Cardiac septum (tissue), 1 donor: ENCODE results near the gene TMC1. TPM values are rescaled to one million over a fixed set of nuclear protein-coding genes. Genes with fewer than 3 reads are reported as not detected.
"Not testable (repeated sequence)": the region's sequence is repeated elsewhere in the genome, so short reads cannot be mapped to it uniquely, and the experiment has no call there.

Source experiments
- DNase-seq: peaks from one replicate; pipeline ENCODE4 v3.0.0-alpha.2; 2020; ENCODE audit warnings: low spot score
- intact Hi-C: fragments of 100-400 bp; cut with DNase I; formaldehyde crosslinking; loops from one replicate; pipeline ENCODE4 v1.14.0; 2022
- total RNA-seq: library from RNA; stranded (reverse); fragmentation: NEBNext Ultra II Directional; extraction: Animal tissue kit (Norgen Biotek cat#: 25700); gene quantifications from one replicate; pipeline ENCODE4 v1.2.1, GENCODE V29; 2021
- donor health status: DM: no; HTN: no; CAD: no.

TMC1 gene
- total RNA-seq, 1 donor from 2014 or later, result 0.27 TPM

- intact Hi-C loops, result no loop called here
- no peak for DNase-seq
Observed at GRCh38 chr9:72788966-72789735, 267.7 kb downstream of the TMC1 start.

- DNase-seq, result no peak
- intact Hi-C loops, result no loop called here
Observed at GRCh38 chr9:72789885-72790284, 268.5 kb downstream of the TMC1 start.

- intact Hi-C loops, result no loop called here
- DNase-seq, result no peak
Observed at GRCh38 chr9:72790989-72791388, 269.6 kb downstream of the TMC1 start.

GRCh38 chr9:72791436-72791835 lies 270.0 kb downstream of the TMC1 start:
- intact Hi-C loops, result no loop called here
- DNase-seq, result no peak

GRCh38 chr9:72794946-72795345 lies 273.5 kb downstream of the TMC1 start:
- no peak for DNase-seq
- intact Hi-C loops, result no loop called here

- DNase-seq, result no peak
Observed at GRCh38 chr9:72800328-72800994, 279.1 kb downstream of the TMC1 start.

GRCh38 chr9:72805238-72805637 lies 283.8 kb downstream of the TMC1 start:
- no peak for DNase-seq
- intact Hi-C loops, result no loop called here

More at GRCh38 chr9:72800328-72800994, 279.1 kb downstream of the TMC1 start:
- intact Hi-C loops, result no loop called here

- intact Hi-C loops, DNase-seq: not testable (repeated sequence)
Observed at GRCh38 chr9:72806313-72806809, 285.0 kb downstream of the TMC1 start.

GRCh38 chr9:72807765-72808445 lies 286.5 kb downstream of the TMC1 start:
- DNase-seq, result no peak
- intact Hi-C loops, result no loop called here

- intact Hi-C loops, result no loop called here
- DNase-seq, result no peak
Observed at GRCh38 chr9:72808446-72808768, 287.0 kb downstream of the TMC1 start.

GRCh38 chr9:72809586-72809985 lies 288.2 kb downstream of the TMC1 start:
- no peak for DNase-seq
- intact Hi-C loops, result no loop called here

- intact Hi-C loops, result no loop called here
- no peak for DNase-seq
Observed at GRCh38 chr9:72812559-72813111, 291.2 kb downstream of the TMC1 start.

- no peak for DNase-seq
- intact Hi-C loops, result no loop called here
Observed at GRCh38 chr9:72813544-72813943, 292.1 kb downstream of the TMC1 start.

- no peak for DNase-seq
- intact Hi-C loops, result no loop called here
Observed at GRCh38 chr9:72814083-72814597, 292.7 kb downstream of the TMC1 start.

- intact Hi-C loops, result no loop called here
- DNase-seq, result no peak
Observed at GRCh38 chr9:72816666-72817065, 295.3 kb downstream of the TMC1 start.

- no peak for DNase-seq
- intact Hi-C loops, result no loop called here
Observed at GRCh38 chr9:72817413-72817812, 296.0 kb downstream of the TMC1 start.

- intact Hi-C loops, result no loop called here
Observed at GRCh38 chr9:72818385-72818784, 297.0 kb downstream of the TMC1 start.

GRCh38 chr9:72823971-72824370 lies 302.6 kb downstream of the TMC1 start:
- intact Hi-C loops, result loop anchor here (5.0 to 10.0 kb wide), 2 partner anchors 542 to 789 kb away; no protein-coding TSS in a partner anchor

More at GRCh38 chr9:72818385-72818784, 297.0 kb downstream of the TMC1 start:
- DNase-seq, result no peak

GRCh38 chr9:72826996-72827949 lies 305.9 kb downstream of the TMC1 start:
- no peak for DNase-seq
- intact Hi-C loops, result loop anchor here (10.0 kb wide), 1 partner anchor 792 kb away; no protein-coding TSS in a partner anchor

More at GRCh38 chr9:72823971-72824370, 302.6 kb downstream of the TMC1 start:
- DNase-seq, result no peak
